ENCODE data around the gene CBX3. TPM values are rescaled to one million over a fixed set of nuclear protein-coding genes. Genes with fewer than 3 reads are reported as not detected.

CBX3 gene
- total and polyA plus RNA-seq, 2 of the 13 experiments (the other 11 are each of a cell fraction or from before 2014, with no cell fraction given) = 53.9 to 249 TPM

DNA sequence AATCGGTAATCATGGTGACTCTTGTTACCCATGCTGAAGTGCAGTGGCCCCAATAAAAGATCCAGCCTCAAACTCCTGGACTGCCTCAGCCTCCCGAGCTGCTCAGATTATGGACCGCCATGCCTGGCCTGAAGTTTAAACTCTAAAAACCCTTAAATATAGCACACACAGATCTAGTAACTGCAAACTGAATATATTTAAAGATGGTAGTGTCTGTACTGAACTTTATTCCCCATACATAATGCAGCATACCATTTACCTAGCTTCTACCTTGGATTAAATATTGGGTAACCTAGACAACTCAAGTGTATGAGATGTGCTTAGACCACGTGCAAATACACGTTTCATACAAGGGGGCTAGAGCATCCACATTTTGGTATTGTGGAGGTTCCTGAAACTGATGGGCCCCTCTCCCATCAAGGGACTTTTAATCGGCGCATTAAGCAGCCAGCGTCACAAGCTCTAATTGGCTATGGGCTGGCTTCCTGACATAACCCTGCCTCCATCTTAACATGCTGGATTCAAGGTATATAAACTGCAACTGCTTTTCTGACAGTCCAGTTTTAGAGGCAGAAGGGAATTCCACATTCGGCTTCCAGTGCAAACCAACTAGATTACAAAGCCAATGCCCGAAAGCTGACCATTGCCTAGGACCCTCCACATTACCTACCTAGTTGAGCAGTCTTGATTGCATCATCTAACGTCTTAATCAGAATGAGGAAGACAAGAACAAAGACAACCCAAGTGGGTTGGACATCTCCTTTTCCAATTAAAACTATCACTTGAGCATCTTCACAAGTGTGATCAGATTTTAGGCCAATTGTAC is 14.0 kb upstream of the CBX3 start:
- H3K36me3 ChIP-seq (replicated peaks in 1 of 2; ENCODE audit: control insufficient read depth in 1 of 2, insufficient read depth in 2 of 2, low read length in 2 of 2) = peaks cover 6 to 28% of the 10 kb centered on the region in 2 experiments
- CTCF ChIA-PET (ENCODE audit: low intra/inter-chr PET ratio, low total read pairs) = no interaction called here
- no peak overlapping the region for H3K27ac ChIP-seq (ENCODE audit: extremely low read length, insufficient read depth, low read length)
- H3K9ac ChIP-seq (ENCODE audit: insufficient read depth, low read depth, low read length) = no peak overlapping the region
- ATAC-seq (peak; percentile 2), DNase-seq (ENCODE audit: low spot score) (no peak), FAIRE-seq (no peak)
- peaks cover 20% of the 10 kb centered on the region for H3K4me1 ChIP-seq (ENCODE audit: insufficient read depth, low read length)
- POLR2A ChIA-PET = interaction anchor here (1.9 to 3.4 kb wide), 5 partner anchors 12 to 36 kb away, joined by 5 to 40 read pairs (median 12); partner anchors contain the start of genes CBX3, HNRNPA2B1 and NFE2L3
- no peak overlapping the region for H2AFZ ChIP-seq (ENCODE audit: low read length)
- WGBS (ENCODE audit: low lambda C conversion rate) = 95% methylated on average over 11 of the region's 11 CpGs
- peaks cover 62% of the 10 kb centered on the region for H4K20me1 ChIP-seq (ENCODE audit: insufficient read depth, low read length)
- no peaks in the 10 kb centered on the region for H3K27me3 ChIP-seq (ENCODE audit: control insufficient read depth in 1 of 2, insufficient read depth in 2 of 2, low read length in 2 of 2)
- H3K4me3 ChIP-seq (replicated peaks in 1 of 3; ENCODE audit: insufficient read depth in 1 of 3, low read depth in 2 of 3, low read length in 3 of 3) = no peak overlapping the region
- H3K4me2 ChIP-seq (ENCODE audit: low read depth, low read length) = no peak overlapping the region
- intact Hi-C loops (cut with micrococcal nuclease; ENCODE audit: unreplicated experiment) = no loop called here
- no TSS peak for BruUV-seq (replicated peaks)
- peaks cover 2% of the 10 kb centered on the region for H3K79me2 ChIP-seq (ENCODE audit: insufficient read depth, low read length)
- H3K9me3 ChIP-seq (ENCODE audit: low read length) = no peaks in the 10 kb centered on the region
- in situ Hi-C loops (cut with HindIII; ENCODE audit: extremely low pct_ligation_motif_present, low pct_unique_long_range_greater_than_20kb) = loop anchor here (10.0 kb wide), 1 partner anchor 93 kb away; no protein-coding TSS in a partner anchor
- TF ChIP-seq RELA (CRISPR knock-in tag; IDR thresholded peaks at IDR 0.05) (no peak), EP300 (IDR thresholded peaks at IDR 0.05; ENCODE audit: low read depth in 2 of 2, low read length in 2 of 2) (no peak), EP300 (CRISPR knock-in tag; IDR thresholded peaks at IDR 0.05; ENCODE audit: borderline replicate concordance) (no peak), ZNF260 (CRISPR knock-in tag; IDR thresholded peaks at IDR 0.05; ENCODE audit: borderline replicate concordance, low read depth) (no peak), ZIK1 (CRISPR knock-in tag; IDR thresholded peaks at IDR 0.05; ENCODE audit: borderline replicate concordance, low read depth) (no peak)
- TF ChIP-seq, protein P1, sequence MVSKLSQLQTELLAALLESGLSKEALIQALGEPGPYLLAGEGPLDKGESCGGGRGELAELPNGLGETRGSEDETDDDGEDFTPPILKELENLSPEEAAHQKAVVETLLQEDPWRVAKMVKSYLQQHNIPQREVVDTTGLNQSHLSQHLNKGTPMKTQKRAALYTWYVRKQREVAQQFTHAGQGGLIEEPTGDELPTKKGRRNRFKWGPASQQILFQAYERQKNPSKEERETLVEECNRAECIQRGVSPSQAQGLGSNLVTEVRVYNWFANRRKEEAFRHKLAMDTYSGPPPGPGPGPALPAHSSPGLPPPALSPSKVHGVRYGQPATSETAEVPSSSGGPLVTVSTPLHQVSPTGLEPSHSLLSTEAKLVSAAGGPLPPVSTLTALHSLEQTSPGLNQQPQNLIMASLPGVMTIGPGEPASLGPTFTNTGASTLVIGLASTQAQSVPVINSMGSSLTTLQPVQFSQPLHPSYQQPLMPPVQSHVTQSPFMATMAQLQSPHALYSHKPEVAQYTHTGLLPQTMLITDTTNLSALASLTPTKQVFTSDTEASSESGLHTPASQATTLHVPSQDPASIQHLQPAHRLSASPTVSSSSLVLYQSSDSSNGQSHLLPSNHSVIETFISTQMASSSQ (IDR thresholded peaks at IDR 0.05; ENCODE audit: low read depth) = no peak
- TF ChIP-seq, protein P1 (CRISPR knock-in tag; IDR thresholded peaks at IDR 0.05; ENCODE audit: borderline replicate concordance) = no peak
- TF ChIP-seq, protein P2, sequence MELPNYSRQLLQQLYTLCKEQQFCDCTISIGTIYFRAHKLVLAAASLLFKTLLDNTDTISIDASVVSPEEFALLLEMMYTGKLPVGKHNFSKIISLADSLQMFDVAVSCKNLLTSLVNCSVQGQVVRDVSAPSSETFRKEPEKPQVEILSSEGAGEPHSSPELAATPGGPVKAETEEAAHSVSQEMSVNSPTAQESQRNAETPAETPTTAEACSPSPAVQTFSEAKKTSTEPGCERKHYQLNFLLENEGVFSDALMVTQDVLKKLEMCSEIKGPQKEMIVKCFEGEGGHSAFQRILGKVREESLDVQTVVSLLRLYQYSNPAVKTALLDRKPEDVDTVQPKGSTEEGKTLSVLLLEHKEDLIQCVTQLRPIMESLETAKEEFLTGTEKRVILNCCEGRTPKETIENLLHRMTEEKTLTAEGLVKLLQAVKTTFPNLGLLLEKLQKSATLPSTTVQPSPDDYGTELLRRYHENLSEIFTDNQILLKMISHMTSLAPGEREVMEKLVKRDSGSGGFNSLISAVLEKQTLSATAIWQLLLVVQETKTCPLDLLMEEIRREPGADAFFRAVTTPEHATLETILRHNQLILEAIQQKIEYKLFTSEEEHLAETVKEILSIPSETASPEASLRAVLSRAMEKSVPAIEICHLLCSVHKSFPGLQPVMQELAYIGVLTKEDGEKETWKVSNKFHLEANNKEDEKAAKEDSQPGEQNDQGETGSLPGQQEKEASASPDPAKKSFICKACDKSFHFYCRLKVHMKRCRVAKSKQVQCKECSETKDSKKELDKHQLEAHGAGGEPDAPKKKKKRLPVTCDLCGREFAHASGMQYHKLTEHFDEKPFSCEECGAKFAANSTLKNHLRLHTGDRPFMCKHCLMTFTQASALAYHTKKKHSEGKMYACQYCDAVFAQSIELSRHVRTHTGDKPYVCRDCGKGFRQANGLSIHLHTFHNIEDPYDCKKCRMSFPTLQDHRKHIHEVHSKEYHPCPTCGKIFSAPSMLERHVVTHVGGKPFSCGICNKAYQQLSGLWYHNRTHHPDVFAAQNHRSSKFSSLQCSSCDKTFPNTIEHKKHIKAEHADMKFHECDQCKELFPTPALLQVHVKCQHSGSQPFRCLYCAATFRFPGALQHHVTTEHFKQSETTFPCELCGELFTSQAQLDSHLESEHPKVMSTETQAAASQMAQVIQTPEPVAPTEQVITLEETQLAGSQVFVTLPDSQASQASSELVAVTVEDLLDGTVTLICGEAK (IDR thresholded peaks at IDR 0.05) = no peak
- TF ChIP-seq, protein P2 (CRISPR knock-in tag; IDR thresholded peaks at IDR 0.05) = no peak

All from HepG2 (cell line).